Kidney tubule cell (primary cell): ENCODE results near the gene FOSL1.
A peak's percentile ranks its signal among the peaks of the same experiment; 100 is the strongest.

Experiments
- DNase-seq: peaks from one replicate; pipeline ENCODE4 v3.0.0-alpha.2; 2018; ENCODE audit warnings: low spot score

FOSL1 gene

DNA sequence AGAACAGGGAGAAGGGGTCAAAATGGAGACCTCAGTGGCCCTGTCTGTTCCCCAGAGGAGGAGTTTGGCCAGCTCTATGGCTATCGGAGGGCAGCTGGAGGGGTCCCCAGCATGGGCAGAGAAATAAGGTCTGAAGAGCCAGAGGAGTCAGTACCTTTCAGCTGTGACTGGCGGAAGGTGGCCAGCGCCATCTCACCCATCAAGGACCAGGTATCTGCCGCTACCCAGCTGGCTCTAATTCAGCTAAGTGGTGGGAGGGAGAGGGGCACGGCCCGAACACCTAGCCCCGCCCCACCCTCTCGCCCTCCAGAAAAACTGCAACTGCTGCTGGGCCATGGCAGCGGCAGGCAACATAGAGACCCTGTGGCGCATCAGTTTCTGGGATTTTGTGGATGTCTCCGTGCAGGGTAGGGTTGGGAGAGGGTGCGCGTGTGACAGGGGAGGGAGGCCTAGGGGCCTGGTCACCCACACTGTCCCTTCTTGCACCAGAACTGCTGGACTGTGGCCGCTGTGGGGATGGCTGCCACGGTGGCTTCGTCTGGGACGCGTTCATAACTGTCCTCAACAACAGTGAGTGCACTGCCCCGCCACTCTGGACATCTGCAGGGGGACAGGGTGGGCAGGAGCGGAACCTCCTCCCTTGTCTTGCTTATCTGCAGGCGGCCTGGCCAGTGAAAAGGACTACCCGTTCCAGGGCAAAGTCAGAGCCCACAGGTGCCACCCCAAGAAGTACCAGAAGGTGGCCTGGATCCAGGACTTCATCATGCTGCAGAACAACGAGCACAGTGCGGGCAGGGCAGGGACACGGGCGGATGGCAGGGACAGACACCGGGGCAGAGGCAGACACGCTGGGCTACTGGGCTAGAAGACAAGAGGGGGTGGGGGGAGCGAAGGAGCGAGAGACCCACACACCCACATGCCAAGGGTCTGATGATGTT is 17.8 kb downstream of the FOSL1 start:
- DNase-seq = no peak

DNA sequence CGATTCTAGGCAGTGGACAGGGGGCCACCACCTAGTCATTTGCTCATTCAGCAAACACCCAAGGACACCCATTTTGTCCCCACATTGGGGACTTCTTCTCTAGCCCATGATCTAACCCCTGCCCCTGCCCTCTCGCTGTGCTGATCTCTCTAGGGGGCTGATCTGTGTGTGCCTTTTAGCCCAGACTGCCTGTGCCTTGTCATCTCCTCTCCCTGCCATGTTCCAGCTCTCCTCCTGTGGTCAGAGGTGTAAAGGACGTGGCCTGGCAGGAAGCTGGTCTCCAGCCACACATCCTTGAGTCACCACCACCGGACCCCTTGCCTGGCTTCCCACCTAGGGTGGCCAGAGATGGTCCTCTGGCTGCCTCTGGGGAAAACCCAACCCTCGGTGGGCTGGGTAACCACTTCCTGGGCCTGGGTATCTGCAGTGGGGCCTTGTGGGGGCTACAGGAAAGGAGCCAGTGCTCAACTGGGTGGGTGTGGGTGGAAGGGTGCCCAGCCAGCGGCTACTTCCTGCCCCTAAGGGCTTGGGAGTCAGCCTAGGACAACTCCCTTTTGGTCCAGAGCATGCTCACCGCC is 19.3 kb downstream of the FOSL1 start:
- DNase-seq = no peak

DNA sequence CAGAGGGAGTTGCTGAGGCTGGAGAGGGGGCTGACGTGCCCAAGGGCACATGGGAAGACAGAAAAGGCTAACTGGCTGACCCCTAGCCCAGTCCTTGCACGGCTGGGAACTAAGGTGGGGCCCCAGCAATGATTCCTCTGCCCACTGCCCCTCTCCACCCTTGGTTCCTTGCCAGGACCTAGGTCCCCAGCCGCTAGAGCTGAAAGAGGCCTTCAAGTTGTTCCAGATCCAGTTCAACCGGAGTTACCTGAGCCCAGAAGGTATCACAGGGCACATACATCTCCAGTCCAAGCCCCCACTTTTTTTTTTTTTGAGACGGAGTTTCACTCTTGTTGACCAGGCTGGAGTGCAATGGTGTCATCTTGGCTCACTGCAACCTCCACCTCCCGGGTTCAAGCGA is 20.2 kb downstream of the FOSL1 start:
- no peak for DNase-seq

DNA sequence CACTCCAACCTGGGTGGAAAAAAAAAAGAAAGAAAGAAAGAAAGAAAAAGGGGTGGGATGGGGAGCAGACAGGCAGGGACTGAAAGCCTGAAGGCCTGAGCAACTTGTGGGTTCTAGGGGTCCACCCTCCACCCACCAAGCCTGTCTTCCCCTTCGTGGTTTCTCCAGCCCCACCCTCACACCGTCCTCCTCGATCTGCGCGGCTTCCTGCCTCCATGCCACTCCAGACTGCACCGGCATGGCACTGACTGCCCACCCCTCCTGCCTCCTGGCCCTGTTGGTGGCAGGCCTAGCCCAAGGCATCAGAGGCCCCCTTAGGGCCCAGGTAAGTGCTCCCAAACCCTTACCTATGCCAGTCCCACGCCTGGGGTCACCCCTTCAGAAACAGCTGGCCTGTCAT is 20.6 kb downstream of the FOSL1 start, which contains the start of gene CTSW:
Gene CTSW (plus strand): TSS at position 221 of the 400 bp plus-strand sequence. CDS start 18 bp downstream, at position 239.
- DNase-seq = no peak

DNA sequence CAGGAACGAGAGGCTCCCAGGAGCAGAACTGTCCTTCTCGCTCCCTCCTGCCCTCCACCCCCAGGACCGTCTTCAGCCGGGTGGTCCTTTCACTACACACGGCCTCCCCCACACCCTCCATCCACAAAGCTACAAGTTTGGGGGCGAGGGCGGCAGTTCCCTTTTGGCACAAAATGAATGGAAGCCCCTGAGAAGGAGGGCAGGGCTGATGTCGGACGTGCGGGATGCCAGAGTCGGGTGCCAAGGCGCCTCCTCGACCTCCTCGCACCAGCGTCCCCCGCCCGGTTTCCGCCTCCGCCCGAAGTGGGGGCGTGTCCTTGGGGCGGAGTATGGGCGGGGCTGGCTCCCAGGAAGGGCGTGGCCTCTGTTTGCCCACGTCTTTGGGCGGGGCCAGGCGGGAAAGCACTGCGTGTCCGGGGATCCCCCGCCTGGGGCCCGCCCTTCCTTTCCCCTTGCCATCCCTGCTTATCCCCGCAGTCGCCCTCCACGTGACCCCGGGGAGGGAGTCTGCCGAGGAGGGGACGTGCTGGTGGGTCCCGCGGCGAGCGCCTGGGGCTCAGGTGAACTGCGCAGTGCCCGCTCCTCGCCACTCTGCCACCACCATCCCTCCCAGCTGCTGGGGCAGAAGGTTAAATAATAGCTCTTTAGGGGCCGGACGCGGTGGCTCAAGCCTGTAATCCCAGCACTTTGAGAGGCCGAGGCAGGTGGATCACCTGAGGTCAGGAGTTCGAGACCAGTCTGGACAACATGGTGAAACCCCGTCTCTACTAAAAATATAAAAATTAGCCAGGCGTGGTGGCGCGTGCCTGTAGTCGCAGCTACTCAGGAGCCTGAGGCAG is 26.7 kb downstream of the FOSL1 start:
- DNase-seq = peak; percentile 96

DNA sequence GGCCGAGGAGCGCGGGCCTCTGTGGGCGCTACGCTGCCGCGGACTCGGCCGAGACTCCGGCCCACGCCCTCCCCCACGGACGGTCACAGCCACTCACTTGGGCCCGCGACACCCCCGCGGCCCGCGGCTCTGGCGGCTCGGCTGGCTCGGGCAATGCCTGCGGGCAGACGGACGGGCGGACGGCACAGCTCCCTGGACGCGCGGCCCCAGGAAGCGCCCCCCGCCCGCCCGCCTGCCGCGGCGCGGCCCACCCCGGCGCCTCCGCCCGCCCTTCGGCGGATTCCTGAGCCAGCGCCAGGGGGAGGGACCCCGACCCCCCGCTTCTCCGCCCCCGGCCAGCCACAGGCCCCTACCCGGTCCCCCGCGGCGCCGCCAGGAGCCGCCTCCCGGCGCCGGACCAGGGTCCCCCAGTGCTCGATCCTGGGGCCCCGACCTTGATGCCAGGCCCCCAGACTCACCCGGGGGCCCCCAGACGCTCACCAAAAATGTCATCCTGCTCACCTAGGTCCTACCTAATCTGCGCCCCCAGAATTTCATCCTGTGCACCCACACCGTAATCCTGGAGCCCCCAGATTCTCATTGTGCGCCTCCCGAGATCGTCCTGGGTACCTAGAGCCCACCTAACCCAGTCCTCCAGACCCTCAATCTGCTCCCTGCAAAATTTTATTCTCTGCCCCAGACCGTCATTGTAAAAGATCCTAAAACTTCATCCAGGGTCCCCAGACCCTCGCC is 27.4 kb downstream of the FOSL1 start, which contains the start of gene EFEMP2:
Gene EFEMP2 (minus strand): TSS at position 215 of the 732 bp plus-strand sequence. CDS start 446 bp downstream, outside the sequence.
- no peak for DNase-seq

DNA sequence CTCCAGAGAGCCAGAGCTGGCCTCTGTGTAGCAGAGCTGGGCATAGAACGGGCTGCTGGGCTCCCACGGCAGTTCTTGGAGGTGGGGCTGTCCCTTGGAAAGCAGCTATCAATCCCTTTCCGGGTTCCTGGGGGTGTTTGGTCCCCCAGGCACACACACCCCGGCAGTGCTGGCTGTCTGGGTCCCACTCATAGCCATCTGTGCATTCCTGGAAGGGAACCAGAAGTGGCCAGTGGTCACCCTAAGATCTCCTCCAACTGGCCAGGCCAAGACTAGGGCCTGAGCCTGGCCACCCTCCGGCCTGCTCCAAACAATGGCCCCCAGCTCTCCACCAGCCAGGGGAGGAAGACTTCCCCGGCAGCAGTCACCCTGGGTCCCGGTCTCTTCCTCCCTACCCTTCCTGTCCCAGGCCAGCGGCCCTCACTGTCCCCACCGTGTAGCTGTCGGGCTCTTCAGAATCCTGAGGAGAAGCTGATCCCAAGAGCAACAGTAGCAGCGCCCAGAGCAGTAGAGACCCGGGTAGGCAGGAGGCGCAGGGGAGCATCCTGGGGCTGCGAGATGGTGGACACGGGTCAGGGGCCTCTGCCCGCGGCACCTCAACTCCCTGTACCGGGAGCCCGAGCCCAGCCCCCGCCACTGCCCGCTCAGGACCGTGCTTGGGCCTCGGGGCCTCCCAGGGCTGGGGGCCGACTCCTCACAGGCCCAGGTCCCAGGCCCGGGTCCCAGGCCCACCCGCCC is 28.2 kb downstream of the FOSL1 start:
- no peak for DNase-seq

DNA sequence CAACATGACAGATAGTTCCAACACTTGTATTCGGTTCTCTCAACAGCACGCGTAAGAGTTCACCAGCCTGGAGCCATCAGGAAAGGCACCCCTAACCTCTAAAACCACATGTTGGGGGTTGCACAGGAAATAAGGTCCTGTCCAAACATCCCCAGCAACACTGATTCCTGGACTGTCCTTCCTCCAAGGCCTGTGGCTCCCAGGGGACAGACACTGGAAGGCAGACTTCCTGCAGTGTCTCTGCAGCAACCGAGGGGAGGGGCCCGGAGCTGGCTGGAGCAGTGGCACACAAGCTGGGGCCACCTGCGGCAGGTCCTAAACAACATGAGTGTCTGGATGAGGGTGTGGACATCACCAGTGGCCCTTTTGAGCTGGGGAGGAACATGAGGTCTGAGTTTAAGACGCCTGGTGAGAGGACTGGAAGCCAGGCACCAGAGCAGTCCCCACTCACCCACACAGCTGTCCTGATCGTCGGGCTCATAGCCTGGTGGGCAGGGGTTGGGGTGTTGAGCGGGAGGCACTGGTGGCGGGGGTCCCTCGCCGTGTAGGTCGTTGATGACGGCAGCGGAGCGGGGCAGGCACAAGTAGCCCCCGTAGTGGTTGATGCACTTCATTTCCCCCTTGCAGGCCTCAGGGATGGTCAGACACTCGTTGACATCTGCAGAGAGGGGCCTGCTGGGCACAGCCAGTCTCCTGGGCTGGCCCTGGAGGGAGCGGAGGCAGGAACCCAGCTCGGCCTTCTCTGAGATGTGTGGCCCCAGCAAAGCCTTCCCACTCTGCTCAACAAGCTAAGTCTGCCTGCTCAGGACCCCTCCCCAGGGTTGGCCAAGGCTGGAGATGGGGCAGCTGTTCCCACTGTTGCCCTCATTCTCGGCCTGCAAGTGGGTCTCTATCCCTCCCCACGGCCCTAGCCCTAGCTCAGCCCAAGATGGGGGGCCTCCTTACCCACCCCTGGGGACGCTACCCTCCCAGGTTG is 29.2 kb downstream of the FOSL1 start:
- no peak for DNase-seq

DNA sequence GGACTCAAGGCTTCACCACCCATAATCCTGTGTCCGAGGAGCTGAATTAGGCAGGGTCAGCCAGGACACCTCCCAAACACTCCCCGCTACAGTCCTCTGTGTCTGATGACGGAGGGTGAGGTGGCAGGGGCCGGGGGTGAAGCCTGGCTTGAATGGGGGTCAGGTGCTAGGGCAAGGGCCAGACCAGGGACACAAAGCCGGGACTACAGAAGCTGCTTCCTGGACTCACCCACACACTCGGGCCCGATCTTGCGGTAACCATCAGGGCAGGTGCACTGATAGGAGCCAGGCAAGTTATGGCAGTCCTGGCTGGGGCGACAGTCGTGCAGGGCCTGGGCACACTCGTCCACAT is 29.9 kb downstream of the FOSL1 start:
- no peak for DNase-seq

DNA sequence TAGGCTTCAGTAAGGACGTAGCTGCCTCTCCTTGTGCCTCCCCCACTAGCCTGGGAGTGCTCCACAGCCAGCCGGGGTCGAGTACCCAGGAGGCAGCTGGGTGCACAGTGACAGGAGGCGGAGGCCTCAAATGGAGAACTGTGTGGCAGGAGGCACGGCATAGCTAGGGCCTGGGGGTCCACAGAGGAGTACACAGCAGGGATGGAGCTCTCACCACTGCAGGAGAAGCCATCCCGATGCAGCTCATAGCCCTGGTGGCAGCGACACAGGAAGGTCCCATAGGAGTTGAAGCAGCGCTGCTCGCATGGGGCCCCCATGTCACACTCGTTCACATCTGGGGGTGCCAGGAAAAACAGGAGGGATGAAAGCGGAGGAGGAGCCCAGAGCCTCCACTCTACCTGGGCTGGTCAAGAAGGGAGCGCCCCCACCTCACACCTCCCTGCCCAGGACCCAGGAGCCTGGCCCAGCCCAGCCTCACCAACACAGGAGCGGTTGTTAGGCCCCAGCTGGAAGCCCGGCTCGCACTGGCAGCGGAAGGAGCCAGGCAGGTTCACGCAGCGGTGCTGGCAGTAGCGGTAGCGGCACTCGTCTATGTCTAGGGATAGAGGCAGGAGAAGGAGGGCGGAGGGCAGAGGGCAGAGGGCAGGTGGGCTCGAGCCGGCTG is 30.4 kb downstream of the FOSL1 start:
- no peak for DNase-seq

DNA sequence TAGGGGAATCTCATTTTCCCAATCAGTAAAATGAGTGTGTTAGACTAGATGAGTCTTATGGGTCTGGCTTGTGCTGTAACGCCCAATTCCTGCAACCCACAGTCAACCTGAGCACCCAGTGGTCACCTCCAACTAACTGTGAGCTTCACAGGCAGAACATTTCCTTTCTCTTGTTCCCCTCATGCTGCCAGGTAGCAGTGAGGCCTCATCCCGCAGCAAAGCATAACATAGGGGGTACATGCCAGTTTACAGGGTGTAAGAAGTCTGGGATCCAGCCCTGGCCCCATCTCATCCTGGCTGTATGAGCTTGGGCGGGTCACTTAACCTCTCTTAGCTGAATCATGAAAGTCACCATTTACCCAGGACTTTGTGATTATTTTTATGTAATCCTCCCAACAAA is 31.3 kb downstream of the FOSL1 start:
- no peak for DNase-seq

DNA sequence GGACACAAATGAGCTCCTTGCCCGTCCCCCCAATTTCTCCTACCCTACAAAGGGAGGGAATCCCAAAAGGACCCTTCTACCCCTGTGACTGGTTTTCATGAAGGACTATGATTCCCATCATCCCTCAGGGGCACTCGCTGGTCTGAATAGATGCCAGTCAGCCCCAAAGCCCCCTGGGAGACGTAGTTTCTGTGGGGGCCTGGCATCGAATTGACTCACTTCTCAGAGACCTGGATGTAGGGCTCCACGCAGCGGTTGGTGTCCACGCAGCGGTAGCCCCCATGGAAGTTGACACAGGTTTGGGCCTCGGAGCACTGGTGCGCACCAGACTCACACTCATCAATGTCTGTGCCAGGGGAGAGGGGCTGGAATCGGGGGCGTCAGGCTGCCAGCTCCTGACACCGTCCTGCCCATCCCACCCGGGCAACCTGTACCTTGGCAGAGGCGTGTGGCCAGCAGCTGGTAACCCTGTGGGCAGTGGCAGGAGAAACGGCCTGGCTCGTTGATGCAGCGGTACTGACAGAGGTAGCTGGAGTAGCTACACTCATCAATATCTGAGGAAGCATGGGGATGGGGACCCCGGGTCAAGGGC is 32.0 kb downstream of the FOSL1 start:
- no peak for DNase-seq

DNA sequence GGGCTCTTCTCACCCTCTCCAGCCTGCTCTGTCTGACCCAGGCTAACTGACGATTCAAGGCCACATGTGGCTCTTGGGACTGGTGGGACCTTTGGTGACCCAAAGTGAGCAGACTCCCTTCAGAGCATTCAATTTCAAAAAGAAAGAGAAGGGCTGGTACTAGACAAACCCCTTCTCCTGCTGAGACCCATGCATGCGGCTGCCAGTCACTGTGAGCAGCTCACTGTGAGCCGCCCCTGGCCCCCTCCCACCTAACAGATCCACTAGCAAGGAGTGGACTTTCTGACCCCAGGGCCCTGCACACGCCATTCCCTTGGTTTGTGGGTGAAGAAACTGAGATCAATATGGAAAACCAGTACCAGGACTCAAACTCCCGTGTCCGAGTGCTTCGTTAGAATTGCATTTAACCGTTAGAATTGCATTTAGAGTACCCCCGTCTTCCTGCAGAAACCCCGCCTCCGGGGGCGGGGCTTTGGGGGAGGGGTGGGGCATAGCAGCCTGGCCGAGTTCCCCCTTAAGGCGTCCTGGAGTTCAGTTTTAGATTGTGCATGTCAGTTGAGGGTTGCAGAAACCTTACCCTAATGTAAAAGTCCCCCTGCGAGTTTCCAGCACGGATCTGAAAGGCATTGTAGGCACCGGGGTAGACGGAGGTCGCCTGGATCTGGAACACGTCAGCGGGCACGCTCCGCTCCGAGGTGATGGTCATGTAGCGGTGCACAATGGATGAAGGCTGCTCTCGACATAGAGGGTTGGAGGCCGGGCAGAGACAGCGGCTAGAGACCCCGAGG is 32.7 kb downstream of the FOSL1 start:
- DNase-seq = no peak

DNA sequence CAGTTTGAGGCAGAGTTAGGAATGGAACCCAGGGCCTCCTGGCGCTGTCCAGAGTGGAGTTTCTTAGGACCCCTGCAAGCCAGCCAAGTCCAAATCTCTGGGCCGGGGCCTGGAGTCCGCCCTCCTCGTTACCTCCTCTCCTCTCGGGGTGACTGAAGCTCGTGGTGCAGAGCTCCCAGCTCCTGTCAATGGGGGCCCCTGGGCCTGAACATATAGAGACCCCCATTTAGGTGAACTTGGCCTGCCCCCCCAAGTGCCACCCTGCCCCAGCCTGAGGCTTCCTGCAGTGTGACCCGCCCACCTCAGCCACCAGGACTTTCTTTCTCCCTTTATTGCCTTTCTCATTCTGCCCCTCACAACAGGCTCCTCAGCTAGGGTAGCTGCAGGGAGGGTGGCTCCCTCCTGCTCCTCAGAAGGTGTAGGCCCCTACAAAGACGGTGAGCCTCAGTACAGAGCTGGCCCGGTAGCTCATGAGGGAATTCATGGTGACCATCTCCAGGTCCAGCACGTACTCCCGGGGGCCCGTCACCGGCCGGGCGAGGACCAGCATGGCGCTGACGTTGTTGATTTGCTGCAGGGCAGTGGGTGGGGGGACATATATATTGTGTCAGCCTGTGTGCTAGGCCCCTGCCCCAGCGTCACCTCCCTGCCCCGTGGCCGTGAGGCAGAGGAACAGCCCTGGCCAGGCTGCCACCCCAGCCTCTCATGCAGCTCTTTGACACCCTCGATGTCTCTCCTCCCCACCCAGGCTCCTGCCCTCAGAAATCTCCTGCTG is 33.5 kb downstream of the FOSL1 start:
- no peak for DNase-seq

DNA sequence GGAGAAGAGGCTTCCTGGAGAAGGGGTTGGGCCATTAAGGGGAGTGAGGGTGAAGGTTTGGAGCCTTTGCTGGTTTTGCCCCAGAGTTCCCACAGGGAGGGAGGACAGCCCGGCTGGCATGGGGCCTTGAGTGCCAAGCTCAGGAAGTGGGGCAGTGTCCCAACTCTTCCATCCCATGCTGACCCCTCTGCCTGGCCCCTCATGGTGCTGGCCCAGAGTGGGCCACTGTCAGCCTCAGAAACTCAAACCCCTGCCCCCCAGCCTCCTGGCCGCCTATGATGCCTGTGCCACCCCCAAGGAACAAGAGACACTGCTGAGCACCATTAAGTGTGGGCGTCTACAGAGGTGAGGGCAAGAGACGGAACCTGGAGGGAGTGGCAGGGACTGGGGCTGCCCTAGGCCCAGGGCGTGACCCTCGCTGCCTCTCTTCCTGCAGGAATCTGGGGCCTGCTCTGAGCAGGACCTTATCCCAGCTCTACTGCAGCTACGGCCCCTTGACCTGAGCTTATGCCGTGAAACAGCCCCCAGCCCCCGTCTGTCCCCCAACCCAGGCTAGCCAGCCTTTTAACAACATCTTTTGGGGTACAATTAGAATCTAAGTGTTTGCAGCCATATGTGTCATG is 34.5 kb downstream of the FOSL1 start:
- DNase-seq = no peak

DNA sequence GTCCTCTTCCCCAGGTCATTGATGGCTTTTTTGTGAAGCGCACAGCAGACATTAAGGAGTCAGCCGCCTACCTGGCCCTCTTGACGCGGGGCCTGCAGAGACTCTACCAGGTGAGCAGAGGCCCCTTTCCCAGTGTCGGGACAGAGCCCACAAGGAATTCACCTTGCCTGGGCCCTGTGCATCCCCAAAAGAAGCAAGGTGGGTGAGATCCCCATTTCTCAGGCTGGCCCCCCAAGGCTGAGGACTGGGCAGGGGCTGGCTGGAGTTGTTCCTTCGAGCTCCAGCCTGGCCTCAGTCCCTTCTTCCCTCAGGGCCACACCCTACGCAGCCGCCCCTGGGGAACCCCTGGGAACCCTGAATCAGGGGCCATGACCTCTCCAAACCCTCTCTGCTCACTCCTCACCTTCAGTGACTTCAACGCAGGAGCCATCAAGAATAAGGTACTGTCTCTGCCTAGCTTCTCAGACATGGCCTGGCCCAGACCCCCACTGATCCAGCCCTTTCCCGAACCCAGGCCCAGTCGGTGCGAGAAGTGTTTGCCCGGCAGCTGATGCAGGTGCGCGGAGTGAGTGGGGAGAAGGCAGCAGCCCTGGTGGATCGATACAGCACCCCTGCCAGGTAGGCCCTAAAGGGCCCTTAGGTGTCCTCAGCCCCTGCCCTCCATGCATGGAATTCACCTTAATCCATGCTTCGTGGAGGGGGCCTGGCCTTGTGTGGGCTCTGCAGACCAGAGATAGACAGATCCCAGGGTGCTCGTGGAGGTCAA is 35.3 kb downstream of the FOSL1 start:
- no peak for DNase-seq
